Astrocyte (in vitro differentiated cells and primary cell): ENCODE results near the gene ADAMTS12. TPM values are rescaled to one million over a fixed set of nuclear protein-coding genes. Genes with fewer than 3 reads are reported as not detected.
"Not testable (repeated sequence)": the region's sequence is repeated elsewhere in the genome, so short reads cannot be mapped to it uniquely, and the experiment has no call there.

Experiments used
- DNase-seq: peaks from one replicate; pipeline ENCODE4 v3.0.0-alpha.2; 2010; ENCODE audit warnings: low read depth
- FAIRE-seq: peaks from 2 replicates; lab custom pipeline; 2011; peaks lifted over from hg19 to GRCh38; lab: Jason Lieb, UNC
- H2AFZ ChIP-seq: 2 replicates; pipeline ENCODE4 v1.6.0; 2012; ENCODE audit warnings: low read depth, low read length, inconsistent platforms
- H3K27ac ChIP-seq: 2 replicates; pipeline ENCODE4 v1.5.1; 2011; ENCODE audit warnings: low read depth, low read length, inconsistent platforms
- H3K27me3 ChIP-seq: 2 replicates; pipeline ENCODE4 v1.6.0; 2011; ENCODE audit warnings: low read length, inconsistent platforms; ENCODE audit not compliant: insufficient read depth
- H3K36me3 ChIP-seq: 2 replicates; pipeline ENCODE4 v1.5.1; 2011; ENCODE audit warnings: low read length, inconsistent platforms; ENCODE audit not compliant: insufficient read depth
- H3K4me1 ChIP-seq: 2 replicates; pipeline ENCODE4 v1.5.1; 2011; ENCODE audit warnings: low read length, inconsistent platforms; ENCODE audit not compliant: insufficient read depth
- H3K4me2 ChIP-seq: 2 replicates; pipeline ENCODE4 v1.6.0; 2012; ENCODE audit warnings: low read length, inconsistent platforms
- H3K4me3 ChIP-seq: 2 replicates; pipeline ENCODE4 v1.5.1; 2011; ENCODE audit warnings: low read depth, mild to moderate bottlenecking, low read length, inconsistent platforms; ENCODE audit not compliant: insufficient read depth
- H3K79me2 ChIP-seq: 2 replicates; pipeline ENCODE4 v1.6.0; 2012; ENCODE audit warnings: mild to moderate bottlenecking, low read length, inconsistent platforms; ENCODE audit not compliant: insufficient read depth
- H3K9ac ChIP-seq: 2 replicates; pipeline ENCODE4 v1.6.0; 2012; ENCODE audit warnings: mild to moderate bottlenecking, low read length, inconsistent platforms
- H3K9me3 ChIP-seq: 2 replicates; pipeline ENCODE4 v1.5.1; 2012; ENCODE audit warnings: low read depth, mild to moderate bottlenecking, low read length, inconsistent platforms; ENCODE audit not compliant: insufficient read depth
- H4K20me1 ChIP-seq: 2 replicates; pipeline ENCODE4 v1.6.0; 2012; ENCODE audit warnings: low read length, inconsistent platforms; ENCODE audit not compliant: insufficient read depth
- H3K27ac Mint-ChIP-seq: one replicate; pipeline ENCODE4 v1.8.0; 2021; ENCODE audit warnings: mild to moderate bottlenecking, mixed read lengths; ENCODE audit not compliant: unreplicated experiment
- H3K27me3 Mint-ChIP-seq: one replicate; pipeline ENCODE4 v1.8.0; 2021; ENCODE audit warnings: low read depth, mixed read lengths; ENCODE audit not compliant: unreplicated experiment
- H3K36me3 Mint-ChIP-seq: one replicate; pipeline ENCODE4 v1.8.0; 2021; ENCODE audit warnings: low read depth, mixed read lengths; ENCODE audit not compliant: unreplicated experiment
- H3K4me1 Mint-ChIP-seq: one replicate; pipeline ENCODE4 v1.8.0; 2021; ENCODE audit warnings: low read depth, mixed read lengths; ENCODE audit not compliant: unreplicated experiment
- H3K4me3 Mint-ChIP-seq: one replicate; pipeline ENCODE4 v1.8.0; 2021; ENCODE audit warnings: mild to moderate bottlenecking, moderate library complexity, mixed read lengths; ENCODE audit not compliant: unreplicated experiment
- H3K9me3 Mint-ChIP-seq: one replicate; pipeline ENCODE4 v1.8.0; 2021; ENCODE audit warnings: mild to moderate bottlenecking, mixed read lengths; ENCODE audit not compliant: unreplicated experiment
- CTCF ChIP-seq: IDR thresholded peaks from 2 replicates; pipeline ENCODE4 v1.5.1; 2011; ENCODE audit warnings: low read depth, mild to moderate bottlenecking, inconsistent platforms, low read length, moderate library complexity; ENCODE audit not compliant: insufficient read depth
- EZH2 ChIP-seq: IDR thresholded peaks from 2 replicates; pipeline ENCODE4 v1.6.1; 2012; ENCODE audit warnings: mild to moderate bottlenecking, low read length, inconsistent platforms; ENCODE audit not compliant: insufficient read depth
- total RNA-seq: library from RNA; stranded (reverse); gene quantifications from 2 replicates; pipeline ENCODE4 v1.2.1, GENCODE V29; 2021

The ADAMTS12 gene
- total RNA-seq, 1 donor from 2014 or later = 156 TPM

DNA sequence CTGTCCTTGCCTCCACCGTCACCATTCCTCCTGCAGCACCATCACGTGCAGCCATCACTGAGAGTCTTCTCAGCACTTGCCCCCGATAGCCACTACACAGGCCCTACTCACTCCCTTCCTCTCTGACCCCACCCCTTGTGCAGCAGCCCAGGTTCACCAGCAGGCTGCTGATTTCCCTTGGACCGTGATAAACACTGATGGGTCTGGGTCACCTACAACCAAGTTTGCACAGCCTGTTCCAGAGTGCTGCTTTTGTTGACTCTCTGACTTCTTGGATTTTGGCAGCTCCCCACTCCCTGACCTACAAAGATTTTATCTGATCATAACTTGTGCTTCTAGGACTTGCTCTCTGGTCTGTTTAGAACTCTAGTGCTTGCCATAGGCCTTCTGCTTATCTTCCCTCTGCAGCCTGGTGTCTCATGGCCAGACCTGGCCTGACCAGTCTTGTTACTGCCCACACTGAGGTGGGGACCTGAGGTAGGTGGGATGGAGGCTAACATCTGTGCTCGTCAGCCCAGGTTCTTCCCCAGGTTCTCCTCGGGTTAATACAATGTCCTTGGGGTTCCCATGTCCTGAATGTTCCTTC, 341.7 kb downstream of the ADAMTS12 start:
- no peak overlapping the region for H3K4me2 ChIP-seq
- FAIRE-seq = no peak
- Mint-ChIP-seq H3K9me3 (peaks cover 10% of the 10 kb centered on the region), H3K27ac (no peak overlapping the region), H3K36me3 (peaks cover 62% of the 10 kb centered on the region), H3K27me3 (no peaks in the 10 kb centered on the region), H3K4me3 (no peak overlapping the region), H3K4me1 (no peaks in the 10 kb centered on the region)
- no peak overlapping the region for H3K4me3 ChIP-seq
- H4K20me1 ChIP-seq = peaks cover 12% of the 10 kb centered on the region
- H3K79me2 ChIP-seq = no peaks in the 10 kb centered on the region
- no peak overlapping the region for H3K9ac ChIP-seq
- H3K27me3 ChIP-seq = no peaks in the 10 kb centered on the region
- H3K9me3 ChIP-seq = no peaks in the 10 kb centered on the region
- H2AFZ ChIP-seq = no peak overlapping the region
- DNase-seq = no peak
- TF ChIP-seq CTCF (no peak), EZH2 (no peak)
- H3K4me1 ChIP-seq = no peaks in the 10 kb centered on the region
- peaks cover 14% of the 10 kb centered on the region for H3K36me3 ChIP-seq
- no peak overlapping the region for H3K27ac ChIP-seq

DNA sequence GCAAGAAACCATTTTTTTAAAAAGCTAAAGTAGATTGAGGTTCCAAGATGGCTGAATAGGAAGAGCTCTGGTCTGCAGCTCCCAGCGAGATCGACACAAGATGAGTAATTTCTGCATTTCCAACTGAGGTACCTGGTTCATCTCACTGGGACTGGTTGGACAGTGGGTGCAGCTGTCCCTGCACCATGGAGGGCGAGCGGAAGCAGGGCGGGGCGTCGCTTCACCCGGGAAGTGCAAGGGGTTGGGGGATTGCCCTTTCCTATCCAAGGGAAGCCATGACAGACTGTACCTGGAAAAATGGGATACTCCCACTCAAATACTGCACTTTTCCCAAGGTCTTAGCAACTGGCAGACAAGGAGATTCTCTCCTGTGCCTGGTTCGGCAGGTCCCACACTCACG, 352.0 kb downstream of the ADAMTS12 start:
- not testable (repeated sequence) for H3K4me3 ChIP-seq, H3K9ac ChIP-seq, H3K4me3 Mint-ChIP-seq, H3K27ac ChIP-seq, H3K27ac Mint-ChIP-seq, H3K4me1 Mint-ChIP-seq, H3K9me3 Mint-ChIP-seq, H3K36me3 ChIP-seq, H3K27me3 ChIP-seq, H3K4me2 ChIP-seq, H3K27me3 Mint-ChIP-seq, H3K79me2 ChIP-seq, FAIRE-seq, H3K9me3 ChIP-seq, H2AFZ ChIP-seq, H4K20me1 ChIP-seq, DNase-seq, H3K4me1 ChIP-seq
- H3K36me3 Mint-ChIP-seq = peaks cover 52% of the 10 kb centered on the region

DNA sequence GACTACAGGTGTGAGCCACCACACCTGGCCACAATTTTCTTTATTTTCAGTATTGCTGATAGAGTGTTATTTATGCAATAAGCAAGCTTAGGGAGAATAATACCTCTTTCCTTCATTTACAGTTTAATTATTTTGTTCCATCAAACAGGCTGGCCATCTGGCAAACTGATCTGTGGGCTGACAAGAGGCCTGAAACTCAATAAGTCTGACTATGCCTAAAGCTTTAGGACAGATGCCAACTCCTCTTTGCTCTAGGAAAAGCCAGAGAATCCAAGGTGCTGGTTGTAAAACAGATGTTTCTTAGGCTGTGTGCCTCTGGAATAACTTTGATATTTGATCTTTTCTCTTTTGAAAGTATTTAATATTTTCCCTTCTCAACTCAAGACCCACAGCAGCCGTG, 352.6 kb downstream of the ADAMTS12 start:
- no peaks in the 10 kb centered on the region for H3K4me1 Mint-ChIP-seq
- Histone ChIP-seq H3K27ac (no peak overlapping the region), H4K20me1 (no peaks in the 10 kb centered on the region), H3K79me2 (no peaks in the 10 kb centered on the region), H3K4me2 (no peak overlapping the region), H2AFZ (no peak overlapping the region), H3K9ac (no peak overlapping the region), H3K36me3 (peaks cover 11% of the 10 kb centered on the region), H3K4me3 (no peak overlapping the region), H3K4me1 (no peaks in the 10 kb centered on the region), H3K9me3 (no peaks in the 10 kb centered on the region), H3K27me3 (no peaks in the 10 kb centered on the region)
- peaks cover 53% of the 10 kb centered on the region for H3K36me3 Mint-ChIP-seq
- no peak overlapping the region for H3K4me3 Mint-ChIP-seq
- H3K9me3 Mint-ChIP-seq = peaks cover 4% of the 10 kb centered on the region
- no peak for FAIRE-seq
- H3K27me3 Mint-ChIP-seq = no peaks in the 10 kb centered on the region
- no peak for TF ChIP-seq EZH2
- TF ChIP-seq CTCF = no peak
- H3K27ac Mint-ChIP-seq = no peak overlapping the region
- no peak for DNase-seq
